ENCODE measurements around the gene PDPN.

GRCh38 chr1:13666317-13666716 is 82.7 kb downstream of the PDPN start:
- TF ChIP-seq POLR2A (IDR thresholded peaks at IDR 0.05) (no peak), POLR2AphosphoS5 (IDR thresholded peaks at IDR 0.05; ENCODE audit: insufficient read depth in 1 of 2, low read depth in 1 of 2) (no peak)
- TF ChIP-seq, protein P1, sequence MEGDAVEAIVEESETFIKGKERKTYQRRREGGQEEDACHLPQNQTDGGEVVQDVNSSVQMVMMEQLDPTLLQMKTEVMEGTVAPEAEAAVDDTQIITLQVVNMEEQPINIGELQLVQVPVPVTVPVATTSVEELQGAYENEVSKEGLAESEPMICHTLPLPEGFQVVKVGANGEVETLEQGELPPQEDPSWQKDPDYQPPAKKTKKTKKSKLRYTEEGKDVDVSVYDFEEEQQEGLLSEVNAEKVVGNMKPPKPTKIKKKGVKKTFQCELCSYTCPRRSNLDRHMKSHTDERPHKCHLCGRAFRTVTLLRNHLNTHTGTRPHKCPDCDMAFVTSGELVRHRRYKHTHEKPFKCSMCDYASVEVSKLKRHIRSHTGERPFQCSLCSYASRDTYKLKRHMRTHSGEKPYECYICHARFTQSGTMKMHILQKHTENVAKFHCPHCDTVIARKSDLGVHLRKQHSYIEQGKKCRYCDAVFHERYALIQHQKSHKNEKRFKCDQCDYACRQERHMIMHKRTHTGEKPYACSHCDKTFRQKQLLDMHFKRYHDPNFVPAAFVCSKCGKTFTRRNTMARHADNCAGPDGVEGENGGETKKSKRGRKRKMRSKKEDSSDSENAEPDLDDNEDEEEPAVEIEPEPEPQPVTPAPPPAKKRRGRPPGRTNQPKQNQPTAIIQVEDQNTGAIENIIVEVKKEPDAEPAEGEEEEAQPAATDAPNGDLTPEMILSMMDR (IDR thresholded peaks at IDR 0.05) = no peak

Data from vagina (tissue), 2 donors.